Posterior vena cava (tissue), 2 donors: ENCODE data around the gene MUC15. TPM values are rescaled to one million over a fixed set of nuclear protein-coding genes. Genes with fewer than 3 reads are reported as not detected.
"Not testable (repeated sequence)": the region's sequence is repeated elsewhere in the genome, so short reads cannot be mapped to it uniquely, and the experiment has no call there.

Experiments
- DNase-seq: peaks from one replicate; pipeline ENCODE4 v3.0.0-alpha.2; 2020; ENCODE audit warnings: low spot score
- intact Hi-C, 2 donors: fragments of 100-400 bp; cut with DNase I; formaldehyde crosslinking; loops; one replicate each; pipeline versions ENCODE4 v1.14.1 to v1.14.2; 2022 to 2023
- long read RNA-seq, 2 donors: library from polyadenylated mRNA; unstranded; transcript quantifications; one replicate each; pipeline ENCODE4 v2.0.0, GENCODE V29; 2020 to 2021
- total RNA-seq, 2 donors: library from RNA; stranded (reverse); fragmentation: NEBNext Ultra II Directional; extraction: Animal tissue kit (Norgen Biotek cat#: 25700); gene quantifications; one replicate each; pipeline ENCODE4 v1.2.1, GENCODE V29; 2021
- donor health status: DM: yes; HTN: yes; CAD: no.
- donor health status: DM: yes; HTN: yes; CAD: no.

MUC15 gene
- not detected for total RNA-seq
- long read RNA-seq, donor 1: 0 reads
- long read RNA-seq, donor 2: 0 reads

- intact Hi-C loops: no loop called here
- no peak for DNase-seq
Measured at GRCh38 chr11:26571861-26572654, at the start of gene MUC15. Gene MUC15 (minus strand): TSS chr11:26572263. CDS start chr11:26567094, 5,169 bp downstream.

GRCh38 chr11:26621132-26621531 is 49.1 kb upstream of the MUC15 start:
- intact Hi-C loops: no loop called here
- no peak for DNase-seq

GRCh38 chr11:26620282-26621045 is 48.4 kb upstream of the MUC15 start:
- intact Hi-C loops: no loop called here
- DNase-seq: no peak

DNA sequence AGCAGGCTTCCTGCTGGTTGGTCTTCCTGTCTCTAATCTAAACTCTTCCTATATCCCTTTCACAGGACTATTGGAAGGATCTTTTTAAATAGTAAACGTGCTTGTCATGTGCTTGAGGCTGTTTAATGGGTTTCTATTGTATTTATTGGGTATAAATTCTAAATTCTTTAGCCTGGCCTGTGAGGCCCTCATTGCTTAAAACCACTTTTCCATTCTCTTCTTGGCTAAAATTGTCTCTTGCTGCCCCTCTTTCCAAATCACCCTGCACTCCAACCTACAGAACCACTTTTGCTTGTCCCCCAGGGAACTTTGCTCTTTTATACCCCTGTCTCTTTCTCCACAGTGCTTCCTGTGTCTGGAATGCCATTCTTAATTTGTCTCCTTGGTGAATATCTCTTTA is 46.4 kb upstream of the MUC15 start:
- DNase-seq: no peak
- intact Hi-C loops: no loop called here

DNA sequence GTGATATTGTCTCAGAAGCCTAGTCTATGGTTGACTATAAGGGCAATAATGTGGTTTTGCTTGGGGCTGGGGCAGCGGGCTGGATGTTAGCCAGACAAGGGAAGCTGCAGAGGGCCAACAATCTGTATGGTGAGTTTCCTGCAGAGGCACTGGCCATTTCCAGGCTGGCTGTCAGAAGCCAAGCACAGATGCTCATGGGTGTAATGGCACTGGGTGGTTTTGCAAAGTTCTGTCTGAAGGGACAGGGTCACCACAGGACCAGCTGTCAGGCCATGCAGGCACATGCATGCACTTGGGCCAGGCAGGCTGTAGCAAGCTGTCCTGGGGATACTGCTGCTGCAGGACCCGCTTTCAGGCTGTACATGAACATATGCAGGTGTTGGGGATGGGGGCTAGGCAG is 41.7 kb upstream of the MUC15 start:
- intact Hi-C loops: no loop called here
- no peak for DNase-seq

GRCh38 chr11:26608507-26609146 is 36.6 kb upstream of the MUC15 start:
- no peak for DNase-seq
- intact Hi-C loops: no loop called here

- DNase-seq: no peak
- intact Hi-C loops: no loop called here
Measured at GRCh38 chr11:26607725-26608506, 35.9 kb upstream of the MUC15 start.

DNA sequence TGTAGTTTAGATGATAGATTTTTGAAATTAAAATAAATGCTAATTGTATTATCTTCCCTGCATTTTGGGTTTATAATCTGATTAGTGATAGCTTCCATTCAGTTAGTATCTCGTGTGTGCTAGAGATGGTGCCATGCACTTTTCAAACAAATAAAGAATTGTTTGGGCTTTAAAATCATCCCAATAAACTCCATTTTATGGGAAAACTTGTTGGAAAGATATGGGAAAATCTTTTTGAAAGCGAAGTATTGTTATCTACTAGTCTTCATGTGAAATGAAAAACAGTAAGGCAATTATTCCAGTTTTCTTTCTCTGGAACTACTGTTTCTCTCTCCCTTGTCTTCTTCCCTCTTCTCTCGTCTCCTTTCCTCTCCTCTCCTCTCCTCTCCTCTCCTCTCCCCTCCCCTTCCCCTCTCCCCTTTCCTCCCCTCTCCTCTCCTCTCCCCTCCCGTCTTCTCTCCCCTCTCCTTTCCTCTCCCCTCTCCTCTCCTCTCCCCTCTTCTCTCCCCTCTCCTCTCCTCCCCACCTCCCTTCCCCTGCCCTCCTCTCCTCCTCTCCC is 27.9 kb upstream of the MUC15 start:
- no peak for DNase-seq
- intact Hi-C loops: no loop called here

GRCh38 chr11:26599425-26599824 is 27.4 kb upstream of the MUC15 start:
- intact Hi-C loops: no loop called here
- no peak for DNase-seq

GRCh38 chr11:26597899-26598298 is 25.8 kb upstream of the MUC15 start:
- no peak for DNase-seq
- intact Hi-C loops: no loop called here

GRCh38 chr11:26597049-26597689 is 25.1 kb upstream of the MUC15 start:
- intact Hi-C loops, DNase-seq: not testable (repeated sequence)

DNA sequence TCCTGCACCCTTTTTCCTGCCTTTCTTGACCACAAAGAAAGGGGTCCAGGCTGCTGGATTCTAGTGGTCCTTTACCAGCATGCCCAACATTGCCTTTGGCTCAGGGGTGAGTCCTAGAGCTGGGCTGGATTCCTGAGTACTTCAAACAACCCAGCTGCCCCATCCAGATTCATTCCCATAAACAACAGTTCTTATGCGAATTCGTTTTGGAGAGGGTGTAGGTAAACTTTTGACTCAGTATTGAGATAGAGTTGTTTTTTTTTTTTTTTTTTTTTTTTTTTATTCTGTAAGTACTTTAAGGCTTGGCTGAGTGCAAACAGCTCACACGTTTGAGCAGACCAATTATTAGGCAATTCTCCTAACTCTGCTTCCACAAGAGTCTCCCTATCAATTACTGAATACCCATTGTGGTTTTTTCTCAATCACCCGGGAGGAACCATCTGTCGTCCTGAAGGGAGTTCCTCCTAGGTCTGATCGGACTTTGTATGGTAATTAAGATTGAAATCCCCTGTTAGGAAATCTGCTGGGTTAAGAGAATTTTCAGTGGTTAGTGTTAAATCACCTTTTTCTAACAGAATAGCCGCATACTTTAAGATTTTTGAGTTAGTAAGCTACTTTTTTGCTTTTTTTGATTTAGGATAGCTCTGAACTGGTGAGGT is 23.3 kb upstream of the MUC15 start:
- intact Hi-C loops, DNase-seq: not testable (repeated sequence)

- no peak for DNase-seq
- intact Hi-C loops: no loop called here
Measured at GRCh38 chr11:26593691-26594090, 21.6 kb upstream of the MUC15 start.

GRCh38 chr11:26587073-26587472 is 15.0 kb upstream of the MUC15 start:
- DNase-seq: no peak
- intact Hi-C loops: no loop called here

GRCh38 chr11:26584818-26585217 is 12.8 kb upstream of the MUC15 start:
- intact Hi-C loops: no loop called here
- DNase-seq: no peak

- DNase-seq: no peak
- intact Hi-C loops: no loop called here
Measured at GRCh38 chr11:26583550-26583949, 11.5 kb upstream of the MUC15 start.

DNA sequence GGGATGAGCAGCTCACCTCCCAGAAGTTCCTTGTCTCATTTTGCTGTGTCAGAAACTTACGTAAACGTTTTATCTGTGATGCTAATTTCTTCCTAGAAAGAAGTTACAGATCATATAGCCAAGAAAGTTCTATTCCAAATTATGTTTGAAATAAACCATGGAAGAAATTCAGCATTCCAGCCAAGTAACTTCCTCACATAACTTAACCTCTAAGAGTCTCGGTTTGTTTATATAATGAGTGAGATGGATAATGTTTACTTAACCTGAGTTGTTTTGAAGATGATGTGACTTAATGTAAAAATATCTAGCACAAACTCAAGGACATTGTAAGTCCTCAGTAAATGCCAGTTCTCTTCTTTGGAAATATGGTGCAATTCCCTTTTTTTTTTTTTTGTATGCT is 8.9 kb upstream of the MUC15 start:
- DNase-seq: no peak
- intact Hi-C loops: no loop called here

GRCh38 chr11:26579683-26580082 is 7.6 kb upstream of the MUC15 start:
- DNase-seq: no peak
- intact Hi-C loops: no loop called here
